Mucosa of descending colon (tissue), 3 donors: ENCODE results near the gene MALRD1. TPM values are rescaled to one million over a fixed set of nuclear protein-coding genes. Genes with fewer than 3 reads are reported as not detected.

Experiments used
- ATAC-seq: fragments of 200-7000 bp; cut with Tn5 transposase; one replicate; pipeline ENCODE4 v1.9.1; 2020; ENCODE audit warnings: mild to moderate bottlenecking, moderate library complexity
- DNase-seq, 3 donors: peaks; one replicate each; pipeline ENCODE4 v3.0.0-alpha.2; 2020
- H3K36me3 ChIP-seq: fragments of 200-600 bp; one replicate; pipeline ENCODE4 v1.8.0; 2021; ENCODE audit warnings: low read depth, mild to moderate bottlenecking
- H3K4me1 ChIP-seq: fragments of 200-600 bp; one replicate; pipeline ENCODE4 v1.8.0; 2021; ENCODE audit warnings: low read depth, mild to moderate bottlenecking
- H3K4me3 ChIP-seq: fragments of 200-600 bp; one replicate; pipeline ENCODE4 v1.8.0; 2021; ENCODE audit warnings: mild to moderate bottlenecking
- H3K9me3 ChIP-seq: fragments of 200-600 bp; one replicate; pipeline ENCODE4 v1.8.0; 2021; ENCODE audit warnings: mild to moderate bottlenecking
- CTCF ChIP-seq: fragments of 200-600 bp; IDR thresholded peaks from one replicate; pipeline ENCODE4 v1.8.0; 2022; ENCODE audit warnings: antibody characterized with exemption, mild to moderate bottlenecking
- intact Hi-C, 2 donors: fragments of 100-400 bp; cut with DNase I in 1 of 2; cut with micrococcal nuclease in 1 of 2; formaldehyde crosslinking; loops; one replicate each; pipeline versions ENCODE4 v1.11.0 to v1.11.1; 2022; cut with DNase I, micrococcal nuclease
- total RNA-seq, 3 donors: library from RNA; stranded (reverse); fragmentation: NEBNext Ultra II Directional in 2 of 3; extraction: Animal tissue kit (Norgen Biotek cat#: 25700) in 2 of 3; gene quantifications; one replicate each; pipeline versions ENCODE4 v1.2.1 to v1.2.4, GENCODE V29; 2021 to 2023
- donor health status: DM: no; HTN: no; CAD: no; lungs with moderate emphysema.
- donor health status: DM: no; HTN: no; CAD: no.
- donor health status: DM: no; HTN: yes; CAD: no.

Gene MALRD1
- total RNA-seq, 3 donors from 2014 or later, result 0.41 to 0.90 (median 0.60) TPM

- DNase-seq, result no peak
- intact Hi-C loops, result no loop called here
- no peak for TF ChIP-seq CTCF
- no peak overlapping the region for H3K4me3 ChIP-seq
- no peaks in the 10 kb centered on the region for H3K9me3 ChIP-seq
- no peaks in the 10 kb centered on the region for H3K36me3 ChIP-seq
- no peaks in the 10 kb centered on the region for H3K4me1 ChIP-seq
- ATAC-seq, result no peak
These were observed 285.0 kb downstream of the MALRD1 start for GRCh38 chr10:19333631-19334030.

GRCh38 chr10:19347621-19348020, 299.0 kb downstream of the MALRD1 start:
- H3K4me1 ChIP-seq, result no peaks in the 10 kb centered on the region
- no peaks in the 10 kb centered on the region for H3K36me3 ChIP-seq
- peak in 1 of 3 donors; percentile 13 for DNase-seq
- no peak for TF ChIP-seq CTCF
- no peak for ATAC-seq
- intact Hi-C loops, result no loop called here
- no peak overlapping the region for H3K4me3 ChIP-seq
- no peaks in the 10 kb centered on the region for H3K9me3 ChIP-seq

- Histone ChIP-seq H3K36me3 (no peaks in the 10 kb centered on the region), H3K4me1 (no peaks in the 10 kb centered on the region), H3K9me3 (no peaks in the 10 kb centered on the region), H3K4me3 (no peak overlapping the region)
- no peak for TF ChIP-seq CTCF
- DNase-seq, result no peak
- ATAC-seq, result no peak
- intact Hi-C loops, result no loop called here
These were observed 318.6 kb downstream of the MALRD1 start for GRCh38 chr10:19367176-19367575.

- no peaks in the 10 kb centered on the region for H3K36me3 ChIP-seq
- no peaks in the 10 kb centered on the region for H3K9me3 ChIP-seq
- DNase-seq (no peak), ATAC-seq (no peak)
- no peaks in the 10 kb centered on the region for H3K4me1 ChIP-seq
- H3K4me3 ChIP-seq, result no peak overlapping the region
- intact Hi-C loops, result no loop called here
- no peak for TF ChIP-seq CTCF
These were observed 325.4 kb downstream of the MALRD1 start for GRCh38 chr10:19373988-19374387.

GRCh38 chr10:19385846-19386450, 337.3 kb downstream of the MALRD1 start:
- intact Hi-C loops, result no loop called here
- Histone ChIP-seq H3K9me3 (no peaks in the 10 kb centered on the region), H3K4me3 (no peak overlapping the region), H3K36me3 (no peaks in the 10 kb centered on the region), H3K4me1 (no peaks in the 10 kb centered on the region)
- TF ChIP-seq CTCF, result no peak
- ATAC-seq (no peak), DNase-seq (peak in 1 of 3 donors; percentile 10)

GRCh38 chr10:19408924-19409323, 360.3 kb downstream of the MALRD1 start:
- no peaks in the 10 kb centered on the region for H3K9me3 ChIP-seq
- ATAC-seq, result no peak
- H3K4me1 ChIP-seq, result no peaks in the 10 kb centered on the region
- DNase-seq, result no peak
- H3K36me3 ChIP-seq, result no peaks in the 10 kb centered on the region
- intact Hi-C loops, result no loop called here
- no peak overlapping the region for H3K4me3 ChIP-seq
- no peak for TF ChIP-seq CTCF
